NB4 (cell line): ENCODE measurements around the gene FOXF1.
A peak's percentile ranks its signal among the peaks of the same experiment; 100 is the strongest.

ENCODE experiments used
- DNase-seq: peaks from one replicate; pipeline ENCODE4 v3.0.0; 2010; ENCODE audit warnings: low read depth
- H3K4me3 ChIP-seq: one replicate; pipeline ENCODE4 v1.5.1; 2011; ENCODE audit warnings: mild to moderate bottlenecking, low read depth, low read length, moderate library complexity
- CTCF ChIP-seq: IDR thresholded peaks from one replicate; pipeline ENCODE4 v1.5.1; 2012; ENCODE audit warnings: low read depth, low read length
- MAX ChIP-seq: IDR thresholded peaks from 2 replicates; pipeline ENCODE4 v1.6.1; 2011; ENCODE audit warnings: low read depth, low read length
- MYC ChIP-seq: IDR thresholded peaks from 2 replicates; pipeline ENCODE4 v1.6.1; 2011; ENCODE audit warnings: low read depth, low read length
- POLR2A ChIP-seq: IDR thresholded peaks from 2 replicates; pipeline ENCODE4 v1.6.1; 2011; ENCODE audit warnings: mild to moderate bottlenecking; ENCODE audit not compliant: insufficient read length; ENCODE audit errors: extremely low read depth

FOXF1 gene

GRCh38 chr16:86510465-86511261 is at the start of gene FOXF1:
TSS of gene FOXF1 (plus strand) at chr16:86510527. CDS start at chr16:86510570, 43 bp downstream.
- peak; percentile 52 for DNase-seq
- no peak for TF ChIP-seq POLR2A
- no peak for TF ChIP-seq CTCF

GRCh38 chr16:86461037-86461436 is 49.3 kb upstream of the FOXF1 start:
- TF ChIP-seq MYC (no peak), CTCF (no peak)

More at GRCh38 chr16:86510465-86511261, at the start of gene FOXF1:
- no peak within 1 kb of the TSS for H3K4me3 ChIP-seq

GRCh38 chr16:86462334-86463084 is 47.8 kb upstream of the FOXF1 start:
- TF ChIP-seq POLR2A (no peak), MAX (no peak), MYC (no peak), CTCF (no peak)
- no peak for DNase-seq
- H3K4me3 ChIP-seq: no peak overlapping the region

More at GRCh38 chr16:86461037-86461436, 49.3 kb upstream of the FOXF1 start:
- DNase-seq: no peak
- no peak overlapping the region for H3K4me3 ChIP-seq

GRCh38 chr16:86464044-86464443 is 46.3 kb upstream of the FOXF1 start:
- no peak overlapping the region for H3K4me3 ChIP-seq
- TF ChIP-seq MYC (no peak), CTCF (no peak), POLR2A (no peak), MAX (no peak)

GRCh38 chr16:86465434-86465833 is 44.9 kb upstream of the FOXF1 start:
- no peak for DNase-seq
- no peak overlapping the region for H3K4me3 ChIP-seq
- TF ChIP-seq POLR2A (no peak), MYC (no peak), MAX (no peak), CTCF (no peak)

More at GRCh38 chr16:86464044-86464443, 46.3 kb upstream of the FOXF1 start:
- no peak for DNase-seq
